Neural cell (in vitro differentiated cells): ENCODE results near the gene HIPK2. TPM values are rescaled to one million over a fixed set of nuclear protein-coding genes. Genes with fewer than 3 reads are reported as not detected.

Source experiments
- H2AFZ ChIP-seq: fragments of 200-600, 300-800 bp; sonication (generic), shearing (Covaris generic); 2 replicates; pipeline ENCODE4 v1.6.0; 2014; ENCODE audit warnings: low read depth, mild to moderate bottlenecking, antibody characterized with exemption, low read length, moderate library complexity
- H3F3A ChIP-seq: fragments of 200-600 bp; shearing (Covaris generic); 2 replicates; pipeline ENCODE4 v1.6.1; 2016; ENCODE audit warnings: mild to moderate bottlenecking, moderate library complexity, mixed read lengths, antibody characterized with exemption, low read length; ENCODE audit not compliant: insufficient read depth, poor library complexity, severe bottlenecking
- H3K27ac ChIP-seq: fragments of 200-600, 300-800 bp; sonication (generic), shearing (Covaris generic); 2 replicates; pipeline ENCODE4 v1.5.1; 2014; ENCODE audit warnings: mild to moderate bottlenecking, low read length, moderate library complexity
- H3K27me3 ChIP-seq: fragments of 300-800, 200-600 bp; sonication (generic), shearing (Covaris generic); 2 replicates; pipeline ENCODE4 v1.6.0; 2014; ENCODE audit warnings: mild to moderate bottlenecking, low read depth, low read length, moderate library complexity; ENCODE audit not compliant: insufficient read depth
- H3K36me3 ChIP-seq: fragments of 300-800, 200-600 bp; sonication (generic), shearing (Covaris generic); 2 replicates; pipeline ENCODE4 v1.5.1; 2014; ENCODE audit warnings: mild to moderate bottlenecking, antibody characterized with exemption, low read length, moderate library complexity; ENCODE audit not compliant: insufficient read depth
- H3K4me2 ChIP-seq: fragments of 300-800, 200-600 bp; sonication (generic), shearing (Covaris generic); 2 replicates; pipeline ENCODE4 v1.6.0; 2014; ENCODE audit warnings: mild to moderate bottlenecking, low read length
- H3K4me3 ChIP-seq: fragments of 300-800, 200-600 bp; sonication (generic), shearing (Covaris generic); 2 replicates; pipeline ENCODE4 v1.5.1; 2014; ENCODE audit warnings: mild to moderate bottlenecking, low read length, moderate library complexity
- H3K79me2 ChIP-seq: fragments of 200-600 bp; shearing (Covaris generic); replicated peaks from 2 replicates; pipeline ENCODE4 v1.6.0; 2014; ENCODE audit warnings: mild to moderate bottlenecking, low read length, moderate library complexity; ENCODE audit not compliant: insufficient read depth
- H3K9ac ChIP-seq: fragments of 300-800, 200-600 bp; sonication (generic), shearing (Covaris generic); 2 replicates; pipeline ENCODE4 v1.6.1; 2016; ENCODE audit warnings: mild to moderate bottlenecking, low read length, mixed read lengths
- H3K9me2 ChIP-seq: fragments of 200-600 bp; shearing (Covaris generic); 2 replicates; pipeline ENCODE4 v1.6.1; 2016; ENCODE audit warnings: mild to moderate bottlenecking, low read length, mixed read lengths; ENCODE audit not compliant: insufficient read depth
- H3K9me3 ChIP-seq: fragments of 200-600, 300-800 bp; sonication (generic), shearing (Covaris generic); 2 replicates; pipeline ENCODE4 v1.6.1; 2016; ENCODE audit warnings: mild to moderate bottlenecking, mixed run types, low read length, moderate library complexity, mixed read lengths
- H4K20me1 ChIP-seq: fragments of 200-600 bp; shearing (Covaris generic); 2 replicates; pipeline ENCODE4 v1.6.1; 2016; ENCODE audit warnings: mild to moderate bottlenecking, mixed run types; ENCODE audit not compliant: insufficient read depth
- EP300 ChIP-seq: fragments of 450-650 bp; conservative IDR thresholded peaks from 2 replicates; pipeline ENCODE4 v1.6.1; 2014; ENCODE audit warnings: antibody characterized with exemption, mild to moderate bottlenecking, moderate library complexity; ENCODE audit not compliant: poor library complexity, severe bottlenecking
- EZH2 ChIP-seq: fragments of 200-600, 300-800 bp; shearing (Covaris generic), sonication (generic); IDR thresholded peaks from 2 replicates; pipeline ENCODE4 v1.6.1; 2014; ENCODE audit warnings: antibody characterized with exemption, low read length, borderline replicate concordance, mild to moderate bottlenecking; ENCODE audit not compliant: insufficient read depth, poor library complexity, severe bottlenecking
- MXI1 ChIP-seq: fragments of 450-650 bp; conservative IDR thresholded peaks from 2 replicates; pipeline ENCODE4 v1.6.1; 2014; ENCODE audit warnings: antibody characterized with exemption, mild to moderate bottlenecking; ENCODE audit not compliant: poor library complexity, severe bottlenecking
- POLR2AphosphoS5 ChIP-seq: IDR thresholded peaks from 2 replicates; pipeline ENCODE4 v1.6.1; 2012
- RAD21 ChIP-seq: fragments of 450-650 bp; conservative IDR thresholded peaks from 2 replicates; pipeline ENCODE4 v1.6.1; 2014; ENCODE audit warnings: antibody characterized with exemption, mild to moderate bottlenecking, moderate library complexity
- SMC3 ChIP-seq: fragments of 450-650 bp; conservative IDR thresholded peaks from 2 replicates; pipeline ENCODE4 v1.6.1; 2014; ENCODE audit warnings: antibody characterized with exemption, mild to moderate bottlenecking, moderate library complexity; ENCODE audit not compliant: poor library complexity
- TAF1 ChIP-seq: IDR thresholded peaks from 2 replicates; pipeline ENCODE4 v1.6.1; 2012; ENCODE audit warnings: low read depth
- polyA plus RNA-seq: library from polyadenylated mRNA; depleted of rRNA; stranded (reverse); fragments of >200 nt; gene quantifications from 2 replicates; pipeline ENCODE4 v1.2.3, GENCODE V29; 2014
- TF ChIP-seq, protein P1 (sequence below): IDR thresholded peaks from 2 replicates; pipeline ENCODE4 v1.6.1; 2012; ENCODE audit warnings: borderline replicate concordance
- TF ChIP-seq, protein P2 (sequence below): fragments of 450-650 bp; IDR thresholded peaks from 2 replicates; pipeline ENCODE4 v1.5.1; 2014; ENCODE audit warnings: antibody characterized with exemption, mild to moderate bottlenecking, moderate library complexity; ENCODE audit not compliant: poor library complexity, severe bottlenecking

Gene HIPK2
- polyA plus RNA-seq, 1 donor from 2014 or later, result 8.5 TPM

DNA sequence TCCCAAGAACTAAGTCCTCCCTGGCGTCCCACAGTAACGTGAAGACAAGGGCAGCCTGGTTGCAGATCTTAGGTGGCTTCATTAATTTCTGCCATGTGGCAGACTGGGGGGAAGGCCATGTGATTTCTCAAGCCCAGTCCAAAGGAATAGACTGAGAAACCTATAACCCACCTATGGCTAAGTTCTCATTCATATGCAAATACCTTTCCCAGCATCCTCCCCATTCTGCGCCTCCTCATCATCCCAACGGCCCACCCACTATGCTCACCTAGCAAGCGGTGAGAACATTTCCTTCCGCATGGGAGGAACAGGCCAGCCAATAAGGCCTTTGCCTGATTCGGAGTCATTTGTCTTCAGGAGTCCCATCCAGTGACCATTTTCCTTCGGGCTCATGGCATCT is 262.5 kb downstream of the HIPK2 start:
- no peak overlapping the region for H3K4me3 ChIP-seq
- no peak overlapping the region for H3K4me2 ChIP-seq
- H4K20me1 ChIP-seq, result no peaks in the 10 kb centered on the region
- TF ChIP-seq RAD21, result no peak
- TF ChIP-seq EZH2, result no peak
- TF ChIP-seq MXI1, result no peak
- TF ChIP-seq, protein P1, sequence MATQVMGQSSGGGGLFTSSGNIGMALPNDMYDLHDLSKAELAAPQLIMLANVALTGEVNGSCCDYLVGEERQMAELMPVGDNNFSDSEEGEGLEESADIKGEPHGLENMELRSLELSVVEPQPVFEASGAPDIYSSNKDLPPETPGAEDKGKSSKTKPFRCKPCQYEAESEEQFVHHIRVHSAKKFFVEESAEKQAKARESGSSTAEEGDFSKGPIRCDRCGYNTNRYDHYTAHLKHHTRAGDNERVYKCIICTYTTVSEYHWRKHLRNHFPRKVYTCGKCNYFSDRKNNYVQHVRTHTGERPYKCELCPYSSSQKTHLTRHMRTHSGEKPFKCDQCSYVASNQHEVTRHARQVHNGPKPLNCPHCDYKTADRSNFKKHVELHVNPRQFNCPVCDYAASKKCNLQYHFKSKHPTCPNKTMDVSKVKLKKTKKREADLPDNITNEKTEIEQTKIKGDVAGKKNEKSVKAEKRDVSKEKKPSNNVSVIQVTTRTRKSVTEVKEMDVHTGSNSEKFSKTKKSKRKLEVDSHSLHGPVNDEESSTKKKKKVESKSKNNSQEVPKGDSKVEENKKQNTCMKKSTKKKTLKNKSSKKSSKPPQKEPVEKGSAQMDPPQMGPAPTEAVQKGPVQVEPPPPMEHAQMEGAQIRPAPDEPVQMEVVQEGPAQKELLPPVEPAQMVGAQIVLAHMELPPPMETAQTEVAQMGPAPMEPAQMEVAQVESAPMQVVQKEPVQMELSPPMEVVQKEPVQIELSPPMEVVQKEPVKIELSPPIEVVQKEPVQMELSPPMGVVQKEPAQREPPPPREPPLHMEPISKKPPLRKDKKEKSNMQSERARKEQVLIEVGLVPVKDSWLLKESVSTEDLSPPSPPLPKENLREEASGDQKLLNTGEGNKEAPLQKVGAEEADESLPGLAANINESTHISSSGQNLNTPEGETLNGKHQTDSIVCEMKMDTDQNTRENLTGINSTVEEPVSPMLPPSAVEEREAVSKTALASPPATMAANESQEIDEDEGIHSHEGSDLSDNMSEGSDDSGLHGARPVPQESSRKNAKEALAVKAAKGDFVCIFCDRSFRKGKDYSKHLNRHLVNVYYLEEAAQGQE, result no peak
- no peak for TF ChIP-seq SMC3
- no peak for TF ChIP-seq TAF1
- no peak for TF ChIP-seq EP300
- TF ChIP-seq POLR2AphosphoS5, result no peak
- TF ChIP-seq, protein P2, sequence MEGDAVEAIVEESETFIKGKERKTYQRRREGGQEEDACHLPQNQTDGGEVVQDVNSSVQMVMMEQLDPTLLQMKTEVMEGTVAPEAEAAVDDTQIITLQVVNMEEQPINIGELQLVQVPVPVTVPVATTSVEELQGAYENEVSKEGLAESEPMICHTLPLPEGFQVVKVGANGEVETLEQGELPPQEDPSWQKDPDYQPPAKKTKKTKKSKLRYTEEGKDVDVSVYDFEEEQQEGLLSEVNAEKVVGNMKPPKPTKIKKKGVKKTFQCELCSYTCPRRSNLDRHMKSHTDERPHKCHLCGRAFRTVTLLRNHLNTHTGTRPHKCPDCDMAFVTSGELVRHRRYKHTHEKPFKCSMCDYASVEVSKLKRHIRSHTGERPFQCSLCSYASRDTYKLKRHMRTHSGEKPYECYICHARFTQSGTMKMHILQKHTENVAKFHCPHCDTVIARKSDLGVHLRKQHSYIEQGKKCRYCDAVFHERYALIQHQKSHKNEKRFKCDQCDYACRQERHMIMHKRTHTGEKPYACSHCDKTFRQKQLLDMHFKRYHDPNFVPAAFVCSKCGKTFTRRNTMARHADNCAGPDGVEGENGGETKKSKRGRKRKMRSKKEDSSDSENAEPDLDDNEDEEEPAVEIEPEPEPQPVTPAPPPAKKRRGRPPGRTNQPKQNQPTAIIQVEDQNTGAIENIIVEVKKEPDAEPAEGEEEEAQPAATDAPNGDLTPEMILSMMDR, result no peak
- H3K9ac ChIP-seq, result no peak overlapping the region
- no peaks in the 10 kb centered on the region for H3K79me2 ChIP-seq
- no peaks in the 10 kb centered on the region for H3K9me3 ChIP-seq
- no peaks in the 10 kb centered on the region for H3K9me2 ChIP-seq
- no peak overlapping the region for H2AFZ ChIP-seq
- H3K27me3 ChIP-seq, result no peaks in the 10 kb centered on the region
- H3K27ac ChIP-seq, result no peak overlapping the region
- no peaks in the 10 kb centered on the region for H3F3A ChIP-seq
- no peaks in the 10 kb centered on the region for H3K36me3 ChIP-seq

Other genes starting within 250 kb of the HIPK2 start
- gene TBXAS1, start 51.3 kb upstream of the HIPK2 start, polyA plus RNA-seq, result 0.93 and 2.8 TPM in 2 replicates